Measurements from ENCODE around the gene NDUFS1.
"Not testable (repeated sequence)": the region's sequence is repeated elsewhere in the genome, so short reads cannot be mapped to it uniquely, and the experiment has no call there.

The NDUFS1 gene

DNA sequence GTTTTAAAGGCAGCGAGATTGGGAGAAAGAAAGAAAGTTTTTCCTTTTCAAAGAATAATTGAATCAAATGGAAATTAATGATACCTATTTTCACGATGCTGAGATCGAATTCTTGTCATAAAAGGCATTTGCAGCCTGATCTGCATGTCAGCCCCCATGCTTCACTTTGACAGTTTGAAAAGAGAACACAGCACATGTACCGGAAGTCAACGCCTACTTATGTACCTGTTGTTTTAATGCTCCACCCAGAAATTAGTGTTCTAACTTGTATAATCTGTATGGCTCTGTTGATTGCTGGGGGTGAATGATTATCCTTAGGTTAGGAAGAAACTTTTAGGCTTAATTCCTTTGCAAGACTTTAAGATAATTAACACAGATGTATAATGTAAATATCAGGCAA is 31.4 kb upstream of the NDUFS1 start:
- Histone ChIP-seq H3K36me3 (ENCODE audit: control insufficient read depth in 2 of 2, insufficient read depth in 2 of 2, low read length in 2 of 2) (no peaks in the 10 kb centered on the region), H3K4me3 (ENCODE audit: low read length in 2 of 2) (no peak overlapping the region), H3K27ac (ENCODE audit: low read length) (no peak overlapping the region)

DNA sequence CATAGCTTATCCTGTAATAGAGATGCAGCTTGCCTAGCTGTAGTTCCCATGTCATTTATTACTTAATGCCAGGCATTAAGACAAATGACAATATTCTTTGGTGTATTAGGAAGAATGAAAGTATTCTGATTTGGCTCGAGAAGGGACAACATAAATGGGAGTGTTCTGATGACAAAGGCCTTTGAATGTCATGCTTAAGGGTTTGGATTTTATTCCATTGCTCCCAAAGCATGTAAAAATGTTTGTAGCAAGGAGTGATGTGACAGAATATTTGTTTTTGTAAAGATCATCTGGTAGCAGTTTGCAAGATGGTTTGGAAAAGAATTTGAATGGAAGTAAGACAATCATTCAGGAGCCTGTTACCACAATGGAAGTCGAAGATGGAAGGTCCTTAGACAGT is 30.9 kb upstream of the NDUFS1 start:
- no peak overlapping the region for H3K27ac ChIP-seq (ENCODE audit: low read length)

More for the DNA sequence above, 31.4 kb upstream of the NDUFS1 start:
- no peaks in the 10 kb centered on the region for H3K4me1 ChIP-seq (ENCODE audit: control insufficient read depth, insufficient read depth, low read length)
- H3K27me3 ChIP-seq (ENCODE audit: control insufficient read depth in 1 of 2, insufficient read depth in 2 of 2, low read length in 2 of 2) = peaks cover 0 to 2% of the 10 kb centered on the region in 2 donors
- H3K9me3 ChIP-seq (ENCODE audit: control insufficient read depth in 2 of 2, low read length in 2 of 2) = no peaks in the 10 kb centered on the region
- no peak overlapping the region for H3K9ac ChIP-seq (ENCODE audit: low read length in 2 of 2)

DNA sequence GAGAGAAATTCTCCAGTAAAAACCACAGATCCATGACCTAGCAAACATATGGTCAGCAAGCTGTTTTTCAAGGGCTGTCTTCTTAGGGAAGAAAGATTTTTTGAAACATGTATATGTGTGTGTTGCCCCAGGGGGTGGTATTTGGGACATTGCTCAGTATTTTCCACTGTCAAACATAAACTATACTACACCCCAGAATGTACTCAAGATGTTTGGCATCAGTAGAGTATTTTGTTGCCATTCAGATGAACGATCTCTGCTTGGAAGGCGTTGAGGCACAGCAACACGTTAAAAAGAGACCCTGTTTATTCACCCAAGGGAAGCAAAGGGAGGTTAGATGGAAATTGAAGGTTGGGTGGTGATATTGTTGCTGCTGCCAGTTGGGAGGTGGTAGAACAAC is 30.4 kb upstream of the NDUFS1 start:
- peaks cover 0 to 2% of the 10 kb centered on the region in 2 donors for H3K27me3 ChIP-seq (ENCODE audit: control insufficient read depth in 1 of 2, insufficient read depth in 2 of 2, low read length in 2 of 2)
- H3K27ac ChIP-seq (ENCODE audit: low read length) = no peak overlapping the region
- no peak overlapping the region for H3K9ac ChIP-seq (ENCODE audit: low read length in 2 of 2)
- H3K9me3 ChIP-seq (ENCODE audit: control insufficient read depth in 2 of 2, low read length in 2 of 2) = no peaks in the 10 kb centered on the region
- H3K36me3 ChIP-seq (ENCODE audit: control insufficient read depth in 2 of 2, insufficient read depth in 2 of 2, low read length in 2 of 2) = no peaks in the 10 kb centered on the region
- H3K4me3 ChIP-seq (ENCODE audit: low read length in 2 of 2) = no peak overlapping the region
- H3K4me1 ChIP-seq (ENCODE audit: control insufficient read depth, insufficient read depth, low read length) = no peaks in the 10 kb centered on the region

More for the DNA sequence above, 30.9 kb upstream of the NDUFS1 start:
- peaks cover 0 to 2% of the 10 kb centered on the region in 2 donors for H3K27me3 ChIP-seq (ENCODE audit: control insufficient read depth in 1 of 2, insufficient read depth in 2 of 2, low read length in 2 of 2)
- H3K9ac ChIP-seq (ENCODE audit: low read length in 2 of 2) = no peak overlapping the region
- no peaks in the 10 kb centered on the region for H3K4me1 ChIP-seq (ENCODE audit: control insufficient read depth, insufficient read depth, low read length)
- no peaks in the 10 kb centered on the region for H3K36me3 ChIP-seq (ENCODE audit: control insufficient read depth in 2 of 2, insufficient read depth in 2 of 2, low read length in 2 of 2)
- H3K9me3 ChIP-seq (ENCODE audit: control insufficient read depth in 2 of 2, low read length in 2 of 2) = no peaks in the 10 kb centered on the region
- H3K4me3 ChIP-seq (ENCODE audit: low read length in 2 of 2) = no peak overlapping the region

DNA sequence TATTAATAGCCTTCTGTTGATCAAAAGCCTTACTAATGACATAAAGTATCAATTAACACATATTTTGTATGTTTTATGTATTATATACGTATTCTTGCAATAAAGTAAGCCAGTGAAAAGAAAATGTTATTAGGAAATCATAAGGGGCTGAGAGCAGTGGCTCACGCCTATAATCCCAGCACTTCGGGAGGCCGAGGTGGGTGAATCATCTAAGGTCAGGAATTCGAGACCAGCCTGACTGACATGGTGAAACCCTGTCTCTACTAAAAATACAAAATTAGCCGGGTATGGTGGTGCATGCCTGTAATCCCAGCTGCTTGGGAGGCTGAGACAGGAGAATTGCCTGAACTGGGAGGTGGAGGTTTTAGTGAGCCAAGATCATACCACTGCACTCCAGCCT is 22.3 kb upstream of the NDUFS1 start:
- not testable (repeated sequence) for H3K9me3 ChIP-seq (ENCODE audit: control insufficient read depth in 2 of 2, low read length in 2 of 2); H3K36me3 ChIP-seq (ENCODE audit: control insufficient read depth in 2 of 2, insufficient read depth in 2 of 2, low read length in 2 of 2); H3K9ac ChIP-seq (ENCODE audit: low read length in 2 of 2); H3K4me3 ChIP-seq (ENCODE audit: low read length in 2 of 2); H3K27me3 ChIP-seq (ENCODE audit: control insufficient read depth in 1 of 2, insufficient read depth in 2 of 2, low read length in 2 of 2); H3K27ac ChIP-seq (ENCODE audit: low read length); H3K4me1 ChIP-seq (ENCODE audit: control insufficient read depth, insufficient read depth, low read length)

DNA sequence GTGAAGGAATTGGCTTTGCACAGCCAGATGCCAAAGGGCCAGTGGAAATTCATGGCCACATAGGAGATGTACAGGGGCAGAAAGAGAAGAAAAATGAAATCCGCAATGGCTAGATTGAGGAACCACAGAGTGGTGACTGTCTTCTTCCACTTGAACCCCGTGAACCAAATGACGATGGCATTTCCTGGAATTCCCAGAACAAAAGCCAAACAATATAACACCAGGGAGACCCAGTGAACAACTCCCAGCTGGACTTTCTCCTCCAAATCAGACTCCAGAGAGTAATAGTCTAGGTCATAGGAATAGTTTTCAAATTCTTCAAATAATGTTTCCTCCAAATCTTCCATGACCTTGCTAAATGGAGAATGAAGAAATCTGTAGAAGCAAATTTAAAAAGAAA is 17.7 kb upstream of the NDUFS1 start:
- H3K4me1 ChIP-seq (ENCODE audit: control insufficient read depth, insufficient read depth, low read length) = no peaks in the 10 kb centered on the region
- no peak overlapping the region for H3K9ac ChIP-seq (ENCODE audit: low read length in 2 of 2)
- H3K4me3 ChIP-seq (ENCODE audit: low read length in 2 of 2) = no peak overlapping the region
- no peak overlapping the region for H3K27ac ChIP-seq (ENCODE audit: low read length)
- H3K27me3 ChIP-seq (ENCODE audit: control insufficient read depth in 1 of 2, insufficient read depth in 2 of 2, low read length in 2 of 2) = no peaks in the 10 kb centered on the region
- H3K9me3 ChIP-seq (ENCODE audit: control insufficient read depth in 2 of 2, low read length in 2 of 2) = no peaks in the 10 kb centered on the region
- no peaks in the 10 kb centered on the region for H3K36me3 ChIP-seq (ENCODE audit: control insufficient read depth in 2 of 2, insufficient read depth in 2 of 2, low read length in 2 of 2)

DNA sequence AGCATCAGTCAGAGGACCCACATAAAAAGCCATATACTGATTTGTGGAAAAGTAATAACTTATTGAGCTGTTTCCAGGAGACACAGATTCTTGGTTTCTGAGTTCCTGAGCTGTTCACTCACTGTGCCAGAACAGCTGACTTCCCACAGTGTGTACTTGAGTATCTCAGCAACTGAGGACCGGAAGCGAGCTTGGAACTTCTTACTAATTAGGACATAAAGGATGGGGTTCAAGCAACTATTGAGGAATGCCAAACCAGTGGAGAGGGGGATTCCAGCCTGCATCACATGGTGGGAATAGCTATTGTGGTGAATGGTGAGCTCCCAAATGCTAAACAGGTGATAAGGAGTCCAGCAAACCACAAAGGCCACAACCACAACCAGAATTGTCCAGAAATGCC is 16.9 kb upstream of the NDUFS1 start:
- Histone ChIP-seq H3K4me3 (ENCODE audit: low read length in 2 of 2) (no peak overlapping the region), H3K9me3 (ENCODE audit: control insufficient read depth in 2 of 2, low read length in 2 of 2) (no peaks in the 10 kb centered on the region), H3K36me3 (ENCODE audit: control insufficient read depth in 2 of 2, insufficient read depth in 2 of 2, low read length in 2 of 2) (no peaks in the 10 kb centered on the region), H3K4me1 (ENCODE audit: control insufficient read depth, insufficient read depth, low read length) (no peaks in the 10 kb centered on the region), H3K27ac (ENCODE audit: low read length) (no peak overlapping the region), H3K27me3 (ENCODE audit: control insufficient read depth in 1 of 2, insufficient read depth in 2 of 2, low read length in 2 of 2) (no peaks in the 10 kb centered on the region), H3K9ac (ENCODE audit: low read length in 2 of 2) (no peak overlapping the region)

DNA sequence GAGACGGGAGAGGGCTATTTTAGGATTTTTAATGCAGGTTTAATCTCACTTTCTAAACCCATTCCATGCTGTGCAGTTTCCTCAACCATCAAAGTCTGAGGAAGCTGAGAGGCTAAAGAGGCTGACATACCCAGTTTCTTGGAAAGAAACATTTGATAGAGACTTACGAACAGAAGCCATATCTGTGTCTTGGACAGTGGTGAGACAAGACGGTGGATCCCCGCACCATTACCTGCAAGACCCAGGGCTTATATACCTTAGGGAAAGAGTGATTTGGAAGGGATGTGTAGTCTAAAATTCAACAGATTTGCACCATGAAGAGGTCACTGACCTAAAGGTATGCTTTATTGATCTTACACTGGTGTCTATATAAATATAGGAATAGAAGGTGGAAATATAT is 13.9 kb upstream of the NDUFS1 start:
- no peaks in the 10 kb centered on the region for H3K4me1 ChIP-seq (ENCODE audit: control insufficient read depth, insufficient read depth, low read length)
- H3K9ac ChIP-seq (ENCODE audit: low read length in 2 of 2) = no peak overlapping the region
- H3K4me3 ChIP-seq (ENCODE audit: low read length in 2 of 2) = no peak overlapping the region
- H3K27ac ChIP-seq (ENCODE audit: low read length) = no peak overlapping the region
- H3K27me3 ChIP-seq (ENCODE audit: control insufficient read depth in 1 of 2, insufficient read depth in 2 of 2, low read length in 2 of 2) = no peaks in the 10 kb centered on the region
- H3K36me3 ChIP-seq (ENCODE audit: control insufficient read depth in 2 of 2, insufficient read depth in 2 of 2, low read length in 2 of 2) = no peaks in the 10 kb centered on the region
- H3K9me3 ChIP-seq (ENCODE audit: control insufficient read depth in 2 of 2, low read length in 2 of 2) = no peaks in the 10 kb centered on the region

DNA sequence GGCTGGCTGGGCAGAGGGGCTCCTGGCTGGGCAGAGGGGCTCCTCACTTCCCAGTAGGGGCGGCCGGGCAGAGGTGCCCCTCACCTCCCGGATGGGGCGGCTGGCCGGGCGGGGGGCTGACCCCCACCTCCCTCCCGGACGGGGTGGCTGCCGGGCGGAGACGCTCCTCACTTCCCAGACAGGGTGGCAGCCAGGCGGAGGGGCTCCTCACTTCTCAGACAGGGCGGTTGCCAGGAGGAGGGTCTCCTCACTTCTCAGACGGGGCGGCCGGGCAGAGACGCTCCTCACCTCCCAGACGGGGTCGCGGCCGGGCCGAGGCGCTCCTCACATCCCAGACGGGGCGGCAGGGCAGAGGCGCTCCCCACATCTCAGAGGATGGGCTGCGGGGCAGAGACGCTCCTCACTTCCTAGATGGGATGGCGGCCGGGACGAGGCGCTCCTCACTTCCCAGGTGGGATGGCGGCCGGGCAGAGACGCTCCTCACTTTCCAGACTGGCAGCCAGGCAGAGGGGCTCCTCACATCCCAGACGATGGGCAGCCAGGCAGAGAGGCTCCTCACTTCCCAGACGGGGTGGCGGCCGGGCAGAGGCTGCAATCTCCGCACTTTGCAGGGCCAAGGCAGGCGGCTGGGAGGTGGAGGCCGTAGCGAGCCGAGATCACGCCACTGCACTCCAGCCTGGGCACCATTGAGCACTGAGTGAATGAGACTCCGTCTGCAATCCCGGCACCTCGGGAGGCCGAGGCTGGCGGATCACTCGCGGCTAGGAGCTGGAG is 12.6 kb upstream of the NDUFS1 start:
- not testable (repeated sequence) for H3K9me3 ChIP-seq (ENCODE audit: control insufficient read depth in 2 of 2, low read length in 2 of 2); H3K4me3 ChIP-seq (ENCODE audit: low read length in 2 of 2); H3K27ac ChIP-seq (ENCODE audit: low read length); H3K9ac ChIP-seq (ENCODE audit: low read length in 2 of 2); H3K27me3 ChIP-seq (ENCODE audit: control insufficient read depth in 1 of 2, insufficient read depth in 2 of 2, low read length in 2 of 2); H3K4me1 ChIP-seq (ENCODE audit: control insufficient read depth, insufficient read depth, low read length); H3K36me3 ChIP-seq (ENCODE audit: control insufficient read depth in 2 of 2, insufficient read depth in 2 of 2, low read length in 2 of 2)

DNA sequence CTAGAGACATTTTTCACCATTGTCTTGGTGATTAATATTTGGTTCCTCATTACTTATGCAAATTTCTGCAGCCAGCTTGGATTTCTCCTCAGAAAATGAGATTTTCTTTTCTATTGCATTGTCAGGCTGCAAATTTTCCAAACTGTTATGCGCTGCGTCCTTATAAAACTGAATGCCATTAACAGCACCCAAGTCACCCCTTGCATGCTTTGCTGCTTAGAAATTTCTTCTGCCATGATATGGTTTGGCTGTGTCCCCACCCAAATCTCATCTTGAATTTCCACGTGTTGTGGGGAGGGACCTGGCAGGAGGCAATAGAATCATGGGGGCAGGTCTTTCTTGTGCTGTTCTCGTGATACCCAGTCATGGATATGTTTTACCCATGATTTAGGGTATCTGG is 9.0 kb upstream of the NDUFS1 start:
- not testable (repeated sequence) for H3K4me3 ChIP-seq (ENCODE audit: low read length in 2 of 2); H3K36me3 ChIP-seq (ENCODE audit: control insufficient read depth in 2 of 2, insufficient read depth in 2 of 2, low read length in 2 of 2); H3K4me1 ChIP-seq (ENCODE audit: control insufficient read depth, insufficient read depth, low read length); H3K9ac ChIP-seq (ENCODE audit: low read length in 2 of 2); H3K27ac ChIP-seq (ENCODE audit: low read length); H3K9me3 ChIP-seq (ENCODE audit: control insufficient read depth in 2 of 2, low read length in 2 of 2); H3K27me3 ChIP-seq (ENCODE audit: control insufficient read depth in 1 of 2, insufficient read depth in 2 of 2, low read length in 2 of 2)

DNA sequence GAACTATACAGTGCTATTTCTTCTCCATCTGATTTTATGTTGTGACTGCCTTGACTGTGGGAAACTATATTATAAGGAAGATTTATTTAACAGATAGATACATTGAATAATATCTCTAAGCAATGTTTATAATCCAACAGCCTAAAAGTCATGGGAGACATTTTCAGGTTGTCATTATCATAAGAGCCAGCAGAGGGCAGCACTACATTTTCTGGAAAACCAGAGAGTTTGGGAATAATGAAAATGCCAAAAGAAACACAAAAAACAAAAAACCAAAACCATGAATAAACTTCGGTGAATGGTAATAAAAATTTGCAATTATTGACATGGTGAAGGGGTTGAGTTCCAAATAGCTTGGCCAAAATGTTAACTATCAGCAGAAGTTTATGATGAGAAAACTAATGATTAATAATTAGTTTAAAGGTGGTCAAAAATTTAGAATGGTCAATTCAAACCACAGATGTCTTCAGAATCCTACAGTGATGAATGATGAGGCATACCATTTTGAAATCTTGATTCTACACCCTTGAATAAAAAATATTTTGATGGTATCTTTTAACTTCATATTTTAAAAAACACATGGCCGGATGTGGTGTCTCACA is 5.1 kb upstream of the NDUFS1 start:
- Histone ChIP-seq H3K27ac (ENCODE audit: low read length) (no peak overlapping the region), H3K9me3 (ENCODE audit: control insufficient read depth in 2 of 2, low read length in 2 of 2) (no peaks in the 10 kb centered on the region), H3K4me1 (ENCODE audit: control insufficient read depth, insufficient read depth, low read length) (peaks cover 15% of the 10 kb centered on the region), H3K27me3 (ENCODE audit: control insufficient read depth in 1 of 2, insufficient read depth in 2 of 2, low read length in 2 of 2) (no peaks in the 10 kb centered on the region), H3K36me3 (ENCODE audit: control insufficient read depth in 2 of 2, insufficient read depth in 2 of 2, low read length in 2 of 2) (peaks cover 12 to 25% of the 10 kb centered on the region in 2 donors), H3K4me3 (ENCODE audit: low read length in 2 of 2) (no peak overlapping the region), H3K9ac (ENCODE audit: low read length in 2 of 2) (no peak overlapping the region)

DNA sequence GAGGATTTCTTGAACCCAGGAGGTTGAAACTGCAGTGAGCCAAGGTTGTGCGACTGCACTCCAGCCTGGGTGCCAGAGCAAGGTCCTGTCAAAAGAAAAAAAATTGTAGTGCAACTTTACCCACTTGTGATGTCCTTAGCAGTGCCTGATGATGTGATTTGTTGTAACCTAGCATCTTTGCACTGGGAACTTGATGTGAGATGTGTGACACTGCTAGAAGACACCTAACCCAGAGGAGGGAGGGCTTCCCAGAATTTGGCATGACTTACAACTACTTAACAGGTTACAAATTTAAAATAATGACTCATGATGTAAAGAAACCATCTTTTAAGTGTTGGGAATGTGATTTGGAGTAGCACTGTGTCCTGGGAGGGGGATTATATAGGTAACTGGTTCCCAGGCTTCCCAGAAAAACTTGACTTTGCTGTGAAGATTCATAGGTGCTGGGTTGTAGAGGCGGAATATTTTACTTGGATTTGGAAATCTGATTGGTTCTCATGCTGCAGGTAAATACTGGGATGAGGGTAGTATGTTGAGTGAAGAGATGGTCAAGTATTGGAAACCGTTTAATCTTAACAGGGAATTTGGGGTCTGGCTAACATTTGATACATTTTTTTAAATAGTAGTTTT is 4.1 kb upstream of the NDUFS1 start:
- peaks cover 15% of the 10 kb centered on the region for H3K4me1 ChIP-seq (ENCODE audit: control insufficient read depth, insufficient read depth, low read length)
- H3K9me3 ChIP-seq (ENCODE audit: control insufficient read depth in 2 of 2, low read length in 2 of 2) = no peaks in the 10 kb centered on the region
- H3K4me3 ChIP-seq (ENCODE audit: low read length in 2 of 2) = no peak overlapping the region
- H3K27ac ChIP-seq (ENCODE audit: low read length) = no peak overlapping the region
- no peak overlapping the region for H3K9ac ChIP-seq (ENCODE audit: low read length in 2 of 2)
- H3K36me3 ChIP-seq (ENCODE audit: control insufficient read depth in 2 of 2, insufficient read depth in 2 of 2, low read length in 2 of 2) = peaks cover 12 to 25% of the 10 kb centered on the region in 2 donors
- H3K27me3 ChIP-seq (ENCODE audit: control insufficient read depth in 1 of 2, insufficient read depth in 2 of 2, low read length in 2 of 2) = no peaks in the 10 kb centered on the region

Measured in stomach smooth muscle (tissue), 2 donors.